Measurements from ENCODE around the gene OR2AT4. TPM values are rescaled to one million over a fixed set of nuclear protein-coding genes. Genes with fewer than 3 reads are reported as not detected.

Gene OR2AT4
- total RNA-seq, 2 donors from 2014 or later: not detected

GRCh38 chr11:75087319-75088305, 9.1 kb downstream of the OR2AT4 start:
- Mint-ChIP-seq H3K36me3 (ENCODE audit: low read depth) (no peaks in the 10 kb centered on the region), H3K9me3 (peaks cover 16% of the 10 kb centered on the region), H3K27me3 (ENCODE audit: insufficient read depth) (peaks cover 5% of the 10 kb centered on the region), H3K4me1 (no peaks in the 10 kb centered on the region), H3K27ac (no peak overlapping the region), H3K4me3 (no peak overlapping the region)
- TF ChIP-seq, protein P1, sequence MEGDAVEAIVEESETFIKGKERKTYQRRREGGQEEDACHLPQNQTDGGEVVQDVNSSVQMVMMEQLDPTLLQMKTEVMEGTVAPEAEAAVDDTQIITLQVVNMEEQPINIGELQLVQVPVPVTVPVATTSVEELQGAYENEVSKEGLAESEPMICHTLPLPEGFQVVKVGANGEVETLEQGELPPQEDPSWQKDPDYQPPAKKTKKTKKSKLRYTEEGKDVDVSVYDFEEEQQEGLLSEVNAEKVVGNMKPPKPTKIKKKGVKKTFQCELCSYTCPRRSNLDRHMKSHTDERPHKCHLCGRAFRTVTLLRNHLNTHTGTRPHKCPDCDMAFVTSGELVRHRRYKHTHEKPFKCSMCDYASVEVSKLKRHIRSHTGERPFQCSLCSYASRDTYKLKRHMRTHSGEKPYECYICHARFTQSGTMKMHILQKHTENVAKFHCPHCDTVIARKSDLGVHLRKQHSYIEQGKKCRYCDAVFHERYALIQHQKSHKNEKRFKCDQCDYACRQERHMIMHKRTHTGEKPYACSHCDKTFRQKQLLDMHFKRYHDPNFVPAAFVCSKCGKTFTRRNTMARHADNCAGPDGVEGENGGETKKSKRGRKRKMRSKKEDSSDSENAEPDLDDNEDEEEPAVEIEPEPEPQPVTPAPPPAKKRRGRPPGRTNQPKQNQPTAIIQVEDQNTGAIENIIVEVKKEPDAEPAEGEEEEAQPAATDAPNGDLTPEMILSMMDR (conservative IDR thresholded peaks at IDR 0.05): peak; percentile 63
- Histone ChIP-seq H3K4me1 (ENCODE audit: control insufficient read depth, insufficient read depth, low read length) (no peaks in the 10 kb centered on the region), H3K36me3 (ENCODE audit: control insufficient read depth, insufficient read depth, low read length) (no peaks in the 10 kb centered on the region), H3K9ac (ENCODE audit: extremely low read depth, low read length, poor library complexity, severe bottlenecking) (no peak overlapping the region), H3K27ac (ENCODE audit: low read depth, low read length) (no peak overlapping the region), H3K9me3 (ENCODE audit: control insufficient read depth, low read length) (peaks cover 12% of the 10 kb centered on the region), H3K27me3 (ENCODE audit: control insufficient read depth, insufficient read depth, low read length, poor library complexity, severe bottlenecking) (no peaks in the 10 kb centered on the region), H3K4me3 (ENCODE audit: low read length) (no peak overlapping the region)
- peak; percentile 66 for DNase-seq
- WGBS, 2 experiments (ENCODE audit: insufficient coverage in 1 of 2, insufficient read length in 1 of 2): 90% methylated on average over 5 of the region's 7 CpGs; no CpG with 5 or more reads in 1 of the 2 experiments

DNA sequence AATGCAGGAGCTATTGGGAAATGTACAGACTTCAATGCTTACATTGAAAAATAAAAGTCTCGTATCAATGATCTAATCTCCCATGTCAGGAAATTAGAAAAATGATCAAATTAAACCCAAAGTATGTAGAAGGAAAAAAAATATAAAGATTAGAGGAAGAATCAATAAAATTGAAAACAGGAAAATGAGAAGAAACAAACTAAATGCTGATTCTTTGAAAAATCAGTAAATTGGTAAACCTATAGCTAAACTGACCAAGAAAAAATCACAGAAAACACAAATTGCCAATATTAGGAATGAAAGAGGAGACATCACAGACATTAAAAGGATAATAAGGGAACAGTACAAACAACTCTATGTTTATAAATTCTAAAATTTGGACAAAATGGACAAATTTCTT, 11.8 kb downstream of the OR2AT4 start:
- WGBS, 2 experiments (ENCODE audit: insufficient coverage in 1 of 2, insufficient read length in 1 of 2): 89% methylated on average over 1 of the region's 1 CpG; no CpG with 5 or more reads in 1 of the 2 experiments
- no peak overlapping the region for H3K27ac Mint-ChIP-seq
- Histone ChIP-seq H3K9me3 (ENCODE audit: control insufficient read depth, low read length) (no peaks in the 10 kb centered on the region), H3K36me3 (ENCODE audit: control insufficient read depth, insufficient read depth, low read length) (no peaks in the 10 kb centered on the region), H3K27ac (ENCODE audit: low read depth, low read length) (no peak overlapping the region), H3K4me1 (ENCODE audit: control insufficient read depth, insufficient read depth, low read length) (no peaks in the 10 kb centered on the region), H3K27me3 (ENCODE audit: control insufficient read depth, insufficient read depth, low read length, poor library complexity, severe bottlenecking) (no peaks in the 10 kb centered on the region), H3K4me3 (ENCODE audit: low read length) (no peak overlapping the region), H3K9ac (ENCODE audit: extremely low read depth, low read length, poor library complexity, severe bottlenecking) (no peak overlapping the region)
- no peaks in the 10 kb centered on the region for H3K9me3 Mint-ChIP-seq
- H3K27me3 Mint-ChIP-seq (ENCODE audit: insufficient read depth): peaks cover 5% of the 10 kb centered on the region
- DNase-seq: no peak
- TF ChIP-seq, protein P1 (conservative IDR thresholded peaks at IDR 0.05): no peak
- no peaks in the 10 kb centered on the region for H3K4me1 Mint-ChIP-seq
- no peaks in the 10 kb centered on the region for H3K36me3 Mint-ChIP-seq (ENCODE audit: low read depth)
- H3K4me3 Mint-ChIP-seq: no peak overlapping the region

- Histone ChIP-seq H3K36me3 (ENCODE audit: control insufficient read depth, insufficient read depth, low read length) (no peaks in the 10 kb centered on the region), H3K4me1 (ENCODE audit: control insufficient read depth, insufficient read depth, low read length) (no peaks in the 10 kb centered on the region), H3K27me3 (ENCODE audit: control insufficient read depth, insufficient read depth, low read length, poor library complexity, severe bottlenecking) (no peaks in the 10 kb centered on the region), H3K9me3 (ENCODE audit: control insufficient read depth, low read length) (no peaks in the 10 kb centered on the region), H3K4me3 (ENCODE audit: low read length) (no peak overlapping the region), H3K9ac (ENCODE audit: extremely low read depth, low read length, poor library complexity, severe bottlenecking) (no peak overlapping the region), H3K27ac (ENCODE audit: low read depth, low read length) (no peak overlapping the region)
- WGBS, 2 experiments (ENCODE audit: insufficient coverage in 1 of 2, insufficient read length in 1 of 2): 83 to 100% methylated on average over 1 of the region's 1 CpG
- Mint-ChIP-seq H3K27me3 (ENCODE audit: insufficient read depth) (peaks cover 4% of the 10 kb centered on the region), H3K9me3 (no peaks in the 10 kb centered on the region), H3K4me3 (no peak overlapping the region), H3K36me3 (ENCODE audit: low read depth) (no peaks in the 10 kb centered on the region), H3K27ac (no peak overlapping the region), H3K4me1 (no peaks in the 10 kb centered on the region)
- no peak for DNase-seq
- TF ChIP-seq, protein P1 (conservative IDR thresholded peaks at IDR 0.05): no peak
Measured at GRCh38 chr11:75083217-75083605, 13.5 kb downstream of the OR2AT4 start.

Measured in endodermal cell (in vitro differentiated cells).